Transverse colon (tissue), 3 donors: Measurements from ENCODE around the gene DNM1.

Source experiments
- CTCF ChIP-seq, 5 experiments: fragments of 200-600 bp in 3 of 5; fragments of 450-650 bp in 2 of 5; sonication (generic) in 3 of 5; IDR thresholded peaks; 1 replicate in 2 of 5; 2 replicates in 3 of 5; pipeline ENCODE4 v1.5.1; 2016 to 2017; ENCODE audit warnings: antibody characterized with exemption in 5 of 5, inconsistent platforms in 3 of 5, mild to moderate bottlenecking in 2 of 5, moderate library complexity in 1 of 5
- EP300 ChIP-seq: sonication (generic); formaldehyde crosslinking; IDR thresholded peaks from one replicate; pipeline ENCODE4 v1.6.1; 2017; ENCODE audit warnings: antibody characterized with exemption, low read depth
- POLR2A ChIP-seq: fragments of 450-650 bp; IDR thresholded peaks from one replicate; pipeline ENCODE4 v1.6.1; 2016; ENCODE audit warnings: antibody characterized with exemption, mild to moderate bottlenecking, moderate library complexity

- TF ChIP-seq POLR2A (no peak), CTCF (IDR thresholded peaks at IDR 0.05) (no peak), EP300 (no peak)
Observed at GRCh38 chr9:128208386-128208785, 5.2 kb downstream of the DNM1 start.
